HG02678 (cell line): ENCODE results near the gene TMPRSS3.

Experiments
- ATAC-seq: cut with Tn5 transposase; IDR thresholded peaks from one replicate; pipeline ENCODE4 v1.9.1; 2021; ENCODE audit warnings: mild to moderate bottlenecking, moderate library complexity; ENCODE audit not compliant: unreplicated experiment

The TMPRSS3 gene

DNA sequence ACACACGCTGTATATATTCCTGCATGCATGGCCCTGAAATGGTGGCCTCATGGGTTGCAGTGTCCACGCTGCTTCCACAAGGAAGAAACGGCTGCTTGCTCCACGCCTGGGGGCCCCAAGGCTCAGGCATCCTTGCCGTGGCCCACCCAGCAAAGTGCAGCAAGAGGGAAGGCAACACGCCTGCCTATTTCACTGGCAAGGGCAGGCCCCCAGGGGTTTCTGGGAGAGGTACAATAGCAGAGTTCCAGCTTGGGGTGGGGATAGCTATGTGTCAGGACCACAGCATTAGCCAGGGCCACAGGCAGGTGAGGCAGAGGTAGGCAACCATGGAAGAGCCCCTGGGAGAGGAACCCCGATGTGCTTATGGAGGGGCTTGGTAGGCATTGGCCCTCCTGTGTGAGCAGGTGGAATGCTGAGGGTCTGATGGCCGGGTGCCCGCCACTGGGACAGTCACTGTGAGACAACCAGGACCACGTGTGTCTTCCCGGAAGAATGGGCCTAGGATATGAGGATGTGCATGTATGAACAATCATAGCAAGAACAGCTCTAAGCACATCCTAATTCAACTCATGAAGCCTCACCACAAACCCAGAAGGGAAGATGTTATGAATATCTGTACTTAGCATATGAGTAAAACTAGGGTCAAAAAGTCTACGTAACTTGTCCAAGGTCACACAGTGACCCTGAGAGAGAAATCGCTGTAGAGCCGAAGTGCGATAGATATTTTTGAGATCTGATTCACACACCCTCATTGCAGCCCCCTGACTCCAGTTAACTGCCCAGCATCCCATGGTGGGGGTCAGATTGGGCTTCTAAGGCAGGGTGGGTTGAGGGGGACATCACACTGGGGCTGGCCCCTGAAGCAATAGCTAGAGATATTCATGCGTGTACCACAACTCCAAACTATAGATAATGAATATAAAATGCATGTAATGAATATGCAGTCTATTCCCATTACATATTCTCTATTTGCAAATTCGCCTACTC is 56.8 kb downstream of the TMPRSS3 start:
- no peak for ATAC-seq

DNA sequence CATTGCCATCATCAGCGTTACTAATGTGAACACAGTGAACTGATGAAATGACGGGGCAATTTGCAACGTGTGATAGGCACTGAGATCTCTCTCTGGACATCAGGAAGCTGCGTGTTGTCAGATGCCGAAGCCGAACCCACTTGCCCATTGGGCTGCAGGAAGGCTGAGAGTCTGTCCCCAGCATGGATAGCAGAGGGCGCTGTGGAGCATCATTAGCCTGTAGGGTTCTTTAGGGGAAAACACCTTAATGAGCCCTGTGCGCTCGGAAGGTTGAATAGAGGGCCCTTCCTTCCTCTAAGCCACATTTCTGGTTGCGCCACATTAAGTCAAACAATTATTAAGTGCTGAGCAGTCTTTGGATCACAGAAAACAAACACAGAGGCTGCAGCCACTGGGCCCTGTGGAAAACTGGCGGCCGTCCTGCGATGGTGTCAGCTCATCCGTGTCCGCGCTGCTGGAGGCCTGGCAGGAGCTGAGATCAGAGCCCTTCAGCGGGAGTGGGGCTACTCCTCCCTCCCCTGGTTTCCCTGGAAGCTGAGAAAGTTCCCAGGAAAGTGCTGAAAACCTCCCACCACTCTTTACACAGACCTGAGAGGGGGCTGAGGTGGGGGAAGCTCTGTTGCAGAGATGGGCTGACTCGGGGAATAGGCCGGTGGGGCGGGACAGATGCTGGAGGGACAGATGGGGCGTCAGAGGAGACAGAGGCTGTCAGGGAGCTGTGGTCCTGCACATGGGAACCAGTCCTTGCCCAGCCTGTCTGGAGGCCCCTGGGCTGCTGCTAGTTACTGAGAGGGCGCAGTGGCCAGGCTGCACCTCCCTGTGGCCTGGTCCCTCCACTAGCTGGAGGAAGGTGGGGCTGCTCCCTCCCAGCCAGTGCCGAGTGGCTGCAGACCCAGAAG is 57.8 kb downstream of the TMPRSS3 start:
- ATAC-seq = no peak

- ATAC-seq = no peak
These were observed 58.6 kb downstream of the TMPRSS3 start for GRCh38 chr21:42337276-42337675.

- no peak for ATAC-seq
These were observed 59.8 kb downstream of the TMPRSS3 start for GRCh38 chr21:42336054-42336453.

- ATAC-seq = no peak
These were observed 63.1 kb downstream of the TMPRSS3 start for GRCh38 chr21:42332557-42333317.

DNA sequence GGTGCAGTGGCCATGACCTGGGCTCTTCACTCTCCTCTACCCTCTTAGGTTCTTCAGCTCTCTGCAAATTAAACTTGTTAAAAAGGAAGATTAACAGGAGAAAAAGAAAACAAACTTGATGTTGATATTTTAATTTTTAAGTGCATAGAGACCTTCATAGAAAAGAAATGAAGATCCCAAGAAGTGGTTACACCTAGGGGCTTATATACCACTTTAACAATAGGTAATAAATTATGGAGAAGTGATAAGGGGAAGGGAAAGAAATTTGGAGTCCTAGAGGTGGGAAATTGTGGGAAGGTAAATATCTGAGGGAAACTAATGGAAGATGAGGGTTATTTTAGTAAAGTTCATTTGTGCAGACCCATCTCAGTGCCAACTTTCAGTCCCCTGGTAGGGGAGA is 64.2 kb downstream of the TMPRSS3 start:
- no peak for ATAC-seq

- ATAC-seq = no peak
These were observed 65.2 kb downstream of the TMPRSS3 start for GRCh38 chr21:42330380-42331371.

DNA sequence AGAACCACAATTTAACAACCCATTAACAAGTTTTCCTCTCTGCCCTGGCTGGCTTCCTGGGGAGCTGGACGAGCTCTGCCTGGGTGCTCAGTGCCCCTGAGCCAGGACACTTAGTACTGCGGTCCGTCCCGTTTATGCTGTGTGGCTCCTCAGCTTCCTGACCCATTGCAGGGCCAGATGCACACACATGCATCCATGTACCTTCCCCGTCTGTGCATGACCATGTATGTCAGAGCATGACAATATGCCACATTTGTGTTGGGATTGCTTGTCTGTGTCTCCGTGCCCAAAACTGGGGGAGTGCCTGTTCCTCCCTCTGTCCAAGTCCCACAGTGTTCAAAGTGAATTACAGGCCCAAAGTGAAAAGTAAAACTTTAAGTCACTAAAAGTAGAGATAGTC is 71.0 kb downstream of the TMPRSS3 start:
- ATAC-seq = no peak
